ENCODE measurements around the gene ABHD12. TPM values are rescaled to one million over a fixed set of nuclear protein-coding genes. Genes with fewer than 3 reads are reported as not detected.

ABHD12 gene
- total RNA-seq, 1 experiment from 2014 or later, result 60.1 TPM

- Histone ChIP-seq H3F3A (ENCODE audit: insufficient read depth, low read depth) (no peaks in the 10 kb centered on the region), H2AFZ (no peak overlapping the region), H3K4me2 (no peak overlapping the region), H3K4me1 (replicated peaks; ENCODE audit: insufficient read depth) (no peaks in the 10 kb centered on the region), H3K27me3 (ENCODE audit: insufficient read depth, low read depth) (no peaks in the 10 kb centered on the region), H3K9me2 (ENCODE audit: insufficient read depth) (no peaks in the 10 kb centered on the region), H3K27ac (no peak overlapping the region), H3K79me2 (ENCODE audit: low read depth) (no peaks in the 10 kb centered on the region), H3K36me3 (ENCODE audit: low read depth) (peaks cover 24% of the 10 kb centered on the region), H3K4me3 (no peak overlapping the region), H4K20me1 (ENCODE audit: insufficient read depth) (peaks cover 31% of the 10 kb centered on the region), H3K9me3 (ENCODE audit: insufficient read depth, low read depth) (no peaks in the 10 kb centered on the region)
- ChIA-PET CTCF (no interaction called here), POLR2A (ENCODE audit: unreplicated experiment) (no interaction called here)
- no peak for DNase-seq
- TF ChIP-seq, protein P1, sequence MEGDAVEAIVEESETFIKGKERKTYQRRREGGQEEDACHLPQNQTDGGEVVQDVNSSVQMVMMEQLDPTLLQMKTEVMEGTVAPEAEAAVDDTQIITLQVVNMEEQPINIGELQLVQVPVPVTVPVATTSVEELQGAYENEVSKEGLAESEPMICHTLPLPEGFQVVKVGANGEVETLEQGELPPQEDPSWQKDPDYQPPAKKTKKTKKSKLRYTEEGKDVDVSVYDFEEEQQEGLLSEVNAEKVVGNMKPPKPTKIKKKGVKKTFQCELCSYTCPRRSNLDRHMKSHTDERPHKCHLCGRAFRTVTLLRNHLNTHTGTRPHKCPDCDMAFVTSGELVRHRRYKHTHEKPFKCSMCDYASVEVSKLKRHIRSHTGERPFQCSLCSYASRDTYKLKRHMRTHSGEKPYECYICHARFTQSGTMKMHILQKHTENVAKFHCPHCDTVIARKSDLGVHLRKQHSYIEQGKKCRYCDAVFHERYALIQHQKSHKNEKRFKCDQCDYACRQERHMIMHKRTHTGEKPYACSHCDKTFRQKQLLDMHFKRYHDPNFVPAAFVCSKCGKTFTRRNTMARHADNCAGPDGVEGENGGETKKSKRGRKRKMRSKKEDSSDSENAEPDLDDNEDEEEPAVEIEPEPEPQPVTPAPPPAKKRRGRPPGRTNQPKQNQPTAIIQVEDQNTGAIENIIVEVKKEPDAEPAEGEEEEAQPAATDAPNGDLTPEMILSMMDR (conservative IDR thresholded peaks at IDR 0.05), result no peak
- no peak for TF ChIP-seq EZH2 (IDR thresholded peaks at IDR 0.05; ENCODE audit: low read depth)
- intact Hi-C loops (cut with micrococcal nuclease; ENCODE audit: unreplicated experiment), result no loop called here
- no TSS peak for BruUV-seq (replicated peaks)
Measured at GRCh38 chr20:25274481-25274880, 116.2 kb downstream of the ABHD12 start.

- Histone ChIP-seq H3K27me3 (ENCODE audit: insufficient read depth, low read depth) (no peaks in the 10 kb centered on the region), H3K79me2 (ENCODE audit: low read depth) (peaks cover 3% of the 10 kb centered on the region; the same call in 1 of the 2 replicates), H3K4me2 (no peak overlapping the region), H4K20me1 (ENCODE audit: insufficient read depth) (peaks cover 31% of the 10 kb centered on the region), H3K36me3 (ENCODE audit: low read depth) (peaks cover 27% of the 10 kb centered on the region), H3K27ac (no peak overlapping the region), H3K9me2 (ENCODE audit: insufficient read depth) (no peaks in the 10 kb centered on the region), H3K4me3 (no peak overlapping the region), H2AFZ (no peak overlapping the region), H3K4me1 (replicated peaks; ENCODE audit: insufficient read depth) (no peaks in the 10 kb centered on the region), H3K9me3 (ENCODE audit: insufficient read depth, low read depth) (no peaks in the 10 kb centered on the region), H3F3A (ENCODE audit: insufficient read depth, low read depth) (no peaks in the 10 kb centered on the region)
- CTCF ChIA-PET, result no interaction called here
- no peak for TF ChIP-seq EZH2 (IDR thresholded peaks at IDR 0.05; ENCODE audit: low read depth)
- TF ChIP-seq, protein P1 (conservative IDR thresholded peaks at IDR 0.05), result no peak
- DNase-seq, result no peak
- intact Hi-C loops (cut with micrococcal nuclease; ENCODE audit: unreplicated experiment), result no loop called here
- no TSS peak for BruUV-seq (replicated peaks)
- POLR2A ChIA-PET (ENCODE audit: unreplicated experiment), result no interaction called here
Measured at GRCh38 chr20:25273541-25274358, 116.9 kb downstream of the ABHD12 start.

- Histone ChIP-seq H3K9me2 (ENCODE audit: insufficient read depth) (no peaks in the 10 kb centered on the region), H3K9me3 (ENCODE audit: insufficient read depth, low read depth) (no peaks in the 10 kb centered on the region), H3F3A (ENCODE audit: insufficient read depth, low read depth) (no peaks in the 10 kb centered on the region), H3K79me2 (ENCODE audit: low read depth) (peaks cover 10% of the 10 kb centered on the region), H3K27me3 (ENCODE audit: insufficient read depth, low read depth) (no peaks in the 10 kb centered on the region), H4K20me1 (ENCODE audit: insufficient read depth) (peaks cover 36% of the 10 kb centered on the region), H3K36me3 (ENCODE audit: low read depth) (peaks cover 26% of the 10 kb centered on the region), H3K4me1 (replicated peaks; ENCODE audit: insufficient read depth) (no peaks in the 10 kb centered on the region), H3K27ac (no peak overlapping the region), H3K4me2 (no peak overlapping the region), H3K4me3 (no peak overlapping the region), H2AFZ (no peak overlapping the region)
- BruUV-seq (replicated peaks), result no TSS peak
- intact Hi-C loops (cut with micrococcal nuclease; ENCODE audit: unreplicated experiment), result no loop called here
- TF ChIP-seq EZH2 (IDR thresholded peaks at IDR 0.05; ENCODE audit: low read depth), result no peak
- TF ChIP-seq, protein P1 (conservative IDR thresholded peaks at IDR 0.05), result no peak
- CTCF ChIA-PET, result no interaction called here
- DNase-seq, result no peak
- POLR2A ChIA-PET (ENCODE audit: unreplicated experiment), result interaction anchor here (0.6 kb wide), 1 partner anchor 934 kb away, joined by 3 read pairs; no protein-coding TSS in a partner anchor
Measured at GRCh38 chr20:25273046-25273445, 117.6 kb downstream of the ABHD12 start.

Data from PC-9 (cell line).